ENCODE data around the gene DRGX. TPM values are rescaled to one million over a fixed set of nuclear protein-coding genes. Genes with fewer than 3 reads are reported as not detected.

Gene DRGX
- polyA plus RNA-seq, 1 experiment, result not detected

DNA sequence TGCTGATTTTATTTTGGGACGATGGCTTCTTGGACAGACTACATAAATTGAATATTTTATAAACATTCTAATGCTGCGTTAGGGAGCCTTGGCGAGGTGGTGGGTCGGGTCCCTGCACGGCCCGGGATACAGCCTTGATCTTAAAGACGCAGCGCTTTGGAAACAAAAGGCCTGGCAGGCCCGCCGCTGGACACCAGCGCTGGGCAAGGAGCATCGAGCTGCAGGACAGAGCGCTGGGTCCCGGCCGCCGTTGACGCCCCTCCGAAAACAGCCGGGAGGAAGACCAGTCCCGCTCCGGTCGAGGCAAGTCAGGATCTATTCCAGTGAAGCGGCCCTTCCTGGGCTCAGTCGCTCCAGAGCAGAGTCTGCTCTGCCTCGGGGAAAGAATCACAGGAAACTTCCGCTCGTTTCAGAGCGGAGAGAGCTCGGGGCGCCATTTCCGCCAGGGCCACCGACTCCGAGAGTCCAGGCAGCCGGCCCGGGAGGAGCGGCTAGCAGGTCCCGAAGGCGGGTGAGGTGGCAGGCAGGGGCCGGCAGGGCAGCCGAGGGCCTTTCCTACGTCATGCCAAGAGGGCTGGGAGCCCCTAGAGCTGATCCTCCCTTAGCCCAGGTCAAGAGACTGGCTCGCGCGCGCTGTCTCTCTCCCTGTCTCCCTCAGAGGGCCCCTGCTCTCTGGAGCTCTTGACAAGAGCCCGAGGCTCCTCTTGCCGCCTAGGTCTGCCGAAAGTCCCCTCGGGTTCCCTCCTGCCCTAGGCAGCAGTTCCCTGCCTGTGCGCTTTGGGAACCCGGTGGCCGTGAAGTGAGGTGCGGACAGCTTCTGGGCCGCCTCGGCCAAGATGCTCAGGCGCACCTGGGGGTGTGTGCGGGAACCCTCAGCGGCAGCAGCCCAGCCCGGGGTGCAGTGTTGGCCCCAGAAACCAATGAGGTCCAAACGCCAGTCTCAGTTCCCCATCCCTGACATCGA, 1.4 kb upstream of the DRGX start:
- TF ChIP-seq, protein P1, sequence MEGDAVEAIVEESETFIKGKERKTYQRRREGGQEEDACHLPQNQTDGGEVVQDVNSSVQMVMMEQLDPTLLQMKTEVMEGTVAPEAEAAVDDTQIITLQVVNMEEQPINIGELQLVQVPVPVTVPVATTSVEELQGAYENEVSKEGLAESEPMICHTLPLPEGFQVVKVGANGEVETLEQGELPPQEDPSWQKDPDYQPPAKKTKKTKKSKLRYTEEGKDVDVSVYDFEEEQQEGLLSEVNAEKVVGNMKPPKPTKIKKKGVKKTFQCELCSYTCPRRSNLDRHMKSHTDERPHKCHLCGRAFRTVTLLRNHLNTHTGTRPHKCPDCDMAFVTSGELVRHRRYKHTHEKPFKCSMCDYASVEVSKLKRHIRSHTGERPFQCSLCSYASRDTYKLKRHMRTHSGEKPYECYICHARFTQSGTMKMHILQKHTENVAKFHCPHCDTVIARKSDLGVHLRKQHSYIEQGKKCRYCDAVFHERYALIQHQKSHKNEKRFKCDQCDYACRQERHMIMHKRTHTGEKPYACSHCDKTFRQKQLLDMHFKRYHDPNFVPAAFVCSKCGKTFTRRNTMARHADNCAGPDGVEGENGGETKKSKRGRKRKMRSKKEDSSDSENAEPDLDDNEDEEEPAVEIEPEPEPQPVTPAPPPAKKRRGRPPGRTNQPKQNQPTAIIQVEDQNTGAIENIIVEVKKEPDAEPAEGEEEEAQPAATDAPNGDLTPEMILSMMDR (IDR thresholded peaks at IDR 0.05; ENCODE audit: low read depth, low read length), result no peak
- ChIA-PET CTCF (interaction anchor here (0.6 to 1.1 kb wide), 3 partner anchors 10 to 115 kb away, joined by 3 to 4 read pairs (median 3); no protein-coding TSS in a partner anchor), POLR2A (no interaction called here)
- Histone ChIP-seq H3K27ac (ENCODE audit: low read depth, low read length) (no peak overlapping the region), H3K27me3 (ENCODE audit: control insufficient read depth, insufficient read depth, low read length) (peaks cover 66% of the 10 kb centered on the region), H3K4me3 (ENCODE audit: low read depth, low read length) (no peak overlapping the region), H3K9me3 (ENCODE audit: control insufficient read depth, insufficient read depth, low read length) (peaks cover 9% of the 10 kb centered on the region; the same call in 1 of the 2 replicates)
- DNase-seq (ENCODE audit: low read depth, low spot score), result no peak

DNA sequence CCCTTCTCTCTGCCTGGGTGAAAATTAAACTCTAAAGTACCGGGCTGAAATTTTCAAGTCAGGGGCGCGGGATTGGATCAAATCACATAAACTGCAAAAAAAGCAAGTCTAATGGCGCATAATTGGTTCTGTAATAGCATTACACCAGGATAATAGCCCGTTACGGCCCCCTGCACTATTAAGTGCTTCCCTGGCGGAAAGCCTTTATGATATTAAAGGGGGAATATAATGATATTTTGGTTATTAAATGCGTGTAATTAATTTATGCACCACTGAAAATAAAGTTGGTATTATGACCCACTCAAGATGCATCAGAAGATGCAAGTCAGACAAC, 744 bp upstream of the DRGX start:
- TF ChIP-seq, protein P1 (IDR thresholded peaks at IDR 0.05; ENCODE audit: low read depth, low read length), result no peak
- ChIA-PET CTCF (no interaction called here), POLR2A (no interaction called here)
- Histone ChIP-seq H3K9me3 (ENCODE audit: control insufficient read depth, insufficient read depth, low read length) (peaks cover 9% of the 10 kb centered on the region; the same call in 1 of the 2 replicates), H3K4me3 (ENCODE audit: low read depth, low read length) (no peak overlapping the region), H3K27ac (ENCODE audit: low read depth, low read length) (no peak overlapping the region), H3K27me3 (ENCODE audit: control insufficient read depth, insufficient read depth, low read length) (peaks cover 66% of the 10 kb centered on the region)
- DNase-seq (ENCODE audit: low read depth, low spot score), result no peak

DNA sequence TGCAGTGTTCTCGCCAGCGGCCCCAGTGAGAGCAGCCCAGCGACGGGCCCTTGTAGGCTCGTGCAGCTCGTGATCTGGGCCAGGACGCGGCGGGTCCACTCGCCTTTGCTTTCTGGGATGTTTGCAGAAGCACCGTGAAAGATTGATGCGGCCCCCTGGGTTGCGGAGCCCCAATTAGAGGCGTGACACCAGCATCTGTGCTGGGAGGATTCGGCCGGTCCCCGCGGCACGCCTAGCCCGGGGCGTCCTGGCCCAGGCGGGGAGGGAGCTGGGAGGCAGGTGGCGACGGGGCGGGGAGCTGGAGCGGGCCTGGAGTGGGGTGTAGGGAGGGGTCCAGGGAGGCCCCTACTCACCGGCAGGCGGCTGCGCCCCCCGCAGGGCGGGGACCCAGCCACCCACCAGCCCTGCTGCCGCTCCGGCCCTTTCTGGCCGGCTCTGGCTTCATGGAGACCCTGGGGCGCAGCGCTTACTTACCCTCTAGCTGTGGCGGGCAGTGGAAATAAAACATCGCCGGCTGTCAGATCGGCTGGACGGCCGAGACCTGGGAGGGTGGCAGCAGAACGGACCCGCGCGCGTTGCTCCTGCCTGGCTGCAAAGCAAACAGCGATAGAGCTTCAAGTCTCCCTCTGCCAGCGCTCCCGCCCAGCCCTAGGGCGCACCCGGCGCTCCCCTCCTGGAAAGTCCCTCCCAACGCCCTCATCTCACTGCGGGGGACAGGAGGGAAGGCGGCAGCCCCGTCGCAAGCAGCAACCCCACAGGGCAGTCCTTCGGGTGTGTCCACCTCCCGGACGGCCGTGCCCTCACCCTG, 752 bp downstream of the DRGX start:
- POLR2A ChIA-PET, result no interaction called here
- no peak for DNase-seq (ENCODE audit: low read depth, low spot score)
- CTCF ChIA-PET, result interaction anchor here (1.9 kb wide), 1 partner anchor 12 kb away, joined by 9 read pairs; no protein-coding TSS in a partner anchor
- TF ChIP-seq, protein P1 (IDR thresholded peaks at IDR 0.05; ENCODE audit: low read depth, low read length), result no peak
- H3K4me3 ChIP-seq (ENCODE audit: low read depth, low read length), result no peak overlapping the region
- peaks cover 61% of the 10 kb centered on the region for H3K27me3 ChIP-seq (ENCODE audit: control insufficient read depth, insufficient read depth, low read length)
- H3K27ac ChIP-seq (ENCODE audit: low read depth, low read length), result no peak overlapping the region
- H3K9me3 ChIP-seq (ENCODE audit: control insufficient read depth, insufficient read depth, low read length), result peaks cover 9% of the 10 kb centered on the region; the same call in 1 of the 2 replicates

DNA sequence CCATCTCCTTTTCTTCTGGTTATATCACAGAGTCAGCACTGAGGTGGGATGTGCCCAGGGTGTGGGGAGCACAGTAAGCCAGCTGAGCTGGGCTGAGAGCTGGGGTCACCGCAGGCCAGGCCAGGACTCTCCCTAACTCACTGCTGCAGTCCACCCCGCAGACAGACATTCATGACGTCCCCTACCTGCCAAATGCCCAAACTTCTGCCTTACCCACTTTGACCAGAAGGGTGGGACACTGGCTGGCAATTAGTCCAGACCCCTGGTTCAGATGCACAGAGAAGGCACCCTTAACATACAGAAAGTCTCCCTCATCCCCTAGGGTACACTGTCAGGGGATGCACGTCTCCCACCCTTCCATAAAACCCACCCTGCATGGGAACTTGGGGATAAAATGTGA, 2.1 kb downstream of the DRGX start:
- TF ChIP-seq, protein P1 (IDR thresholded peaks at IDR 0.05; ENCODE audit: low read depth, low read length), result no peak
- ChIA-PET POLR2A (no interaction called here), CTCF (interaction anchor here (1.9 kb wide), 1 partner anchor 14 kb away, joined by 9 read pairs; no protein-coding TSS in a partner anchor)
- H3K4me3 ChIP-seq (ENCODE audit: low read depth, low read length), result no peak overlapping the region
- peaks cover 9% of the 10 kb centered on the region; the same call in 1 of the 2 replicates for H3K9me3 ChIP-seq (ENCODE audit: control insufficient read depth, insufficient read depth, low read length)
- no peak overlapping the region for H3K27ac ChIP-seq (ENCODE audit: low read depth, low read length)
- H3K27me3 ChIP-seq (ENCODE audit: control insufficient read depth, insufficient read depth, low read length), result peaks cover 59% of the 10 kb centered on the region
- DNase-seq (ENCODE audit: low read depth, low spot score), result no peak

Data from AG04450 (cell line).